Upper lobe of left lung (tissue), 6 donors: ENCODE results near the gene GRAMD1A. TPM values are rescaled to one million over a fixed set of nuclear protein-coding genes. Genes with fewer than 3 reads are reported as not detected.
A peak's percentile ranks its signal among the peaks of the same experiment; 100 is the strongest.

ENCODE experiments used
- ATAC-seq, 2 donors: fragments of 200-7000 bp; cut with Tn5 transposase; one replicate each; pipeline ENCODE4 v1.9.1; 2022; ENCODE audit warnings: mild to moderate bottlenecking in 2 of 2, moderate library complexity in 2 of 2; ENCODE audit not compliant: low FRiP score in 2 of 2
- DNase-seq, 2 donors: peaks; one replicate each; pipeline ENCODE4 v3.0.0-alpha.2; 2019 to 2020
- H3K27ac ChIP-seq, 4 donors: fragments of 200-600 bp; sonication (generic); one replicate each; pipeline ENCODE4 v1.5.1; 2016 to 2019
- H3K27me3 ChIP-seq, 4 donors: fragments of 200-600 bp; sonication (generic); one replicate each; pipeline ENCODE4 v1.5.1; 2017 to 2019
- H3K36me3 ChIP-seq, 4 donors: fragments of 200-600 bp; sonication (generic); one replicate each; pipeline ENCODE4 v1.5.1; 2016 to 2019
- H3K4me1 ChIP-seq, 4 donors: fragments of 200-600 bp; sonication (generic); one replicate each; pipeline ENCODE4 v1.5.1; 2018 to 2019
- H3K4me3 ChIP-seq, 4 donors: fragments of 200-600 bp; sonication (generic); one replicate each; pipeline ENCODE4 v1.5.1; 2017 to 2019; ENCODE audit warnings: mild to moderate bottlenecking in 2 of 4, moderate library complexity in 1 of 4
- H3K9me3 ChIP-seq, 4 donors: fragments of 200-600 bp; sonication (generic); one replicate each; pipeline ENCODE4 v1.5.1; 2018 to 2019
- EP300 ChIP-seq, 4 donors: sonication (generic); formaldehyde crosslinking; IDR thresholded peaks; one replicate each; pipeline ENCODE4 v1.5.1; 2017; ENCODE audit warnings: antibody characterized with exemption in 4 of 4, control low read depth in 2 of 4
- POLR2A ChIP-seq, 4 donors: fragments of 450-650 bp; IDR thresholded peaks; one replicate each; pipeline ENCODE4 v1.5.1; 2016 to 2017; ENCODE audit warnings: antibody characterized with exemption in 4 of 4, mild to moderate bottlenecking in 2 of 4
- POLR2AphosphoS5 ChIP-seq, 2 donors: sonication (generic); formaldehyde crosslinking; IDR thresholded peaks; one replicate each; pipeline ENCODE4 v1.5.1; 2017; ENCODE audit warnings: antibody characterized with exemption in 2 of 2
- WGBS, 2 donors: methylation state at CpG; one replicate each; pipeline ENCODE4 v1.1.5; 2017 to 2018; 5-methylcytosine and 5-hydroxymethylcytosine counted together
- total RNA-seq, 6 donors: library from RNA; depleted of rRNA in 4 of 6; stranded (reverse); fragments of >200 nt in 4 of 6; gene quantifications; one replicate each; pipeline versions ENCODE4 v1.1.0 to v1.2.1, GENCODE V29; 2016 to 2021
- TF ChIP-seq, protein P1 (sequence below), 6 experiments: fragments of 450-650 bp in 4 of 6; fragments of 200-600 bp in 2 of 6; sonication (generic) in 2 of 6; IDR thresholded peaks; one replicate each; pipeline ENCODE4 v1.5.1; 2016 to 2019; ENCODE audit warnings: antibody characterized with exemption in 6 of 6
- donor health status: DM: no; HTN: no; CAD: no; lungs with moderate emphysema.
- donor health status: DM: no; HTN: yes; CAD: no; lungs with severe emphysema.

GRAMD1A gene
- total RNA-seq, 6 donors from 2014 or later = 85.1 to 206 (median 119) TPM

DNA sequence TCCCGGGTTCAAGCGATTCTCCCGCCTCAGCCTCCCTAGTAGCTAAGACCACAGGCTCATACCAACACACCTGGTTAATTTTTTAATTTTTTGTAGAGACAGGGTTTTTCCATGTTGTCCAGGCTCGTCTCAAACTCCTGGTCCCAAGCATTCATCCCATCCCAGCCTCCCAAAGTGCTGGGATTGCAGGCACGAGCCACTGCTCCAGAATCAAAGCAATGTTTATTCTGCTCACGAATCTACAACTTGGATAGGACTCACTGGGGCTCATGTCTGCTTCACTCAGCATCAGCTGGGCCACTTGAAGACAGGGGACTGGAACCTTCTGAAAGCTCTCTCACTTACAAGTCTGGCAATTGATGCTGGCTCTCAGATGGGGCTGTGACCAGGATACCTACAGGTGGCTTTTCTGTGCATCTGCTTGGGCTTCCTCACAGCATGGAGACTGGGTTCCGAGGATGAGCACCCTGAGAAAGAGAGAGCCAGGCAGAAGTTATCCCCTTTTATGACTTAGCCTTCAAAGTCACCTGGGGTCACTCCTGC is 27.9 kb upstream of the GRAMD1A start:
- no peaks in the 10 kb centered on the region for H3K27me3 ChIP-seq
- TF ChIP-seq EP300 (IDR thresholded peaks at IDR 0.05) (no peak), POLR2AphosphoS5 (IDR thresholded peaks at IDR 0.05) (no peak), POLR2A (IDR thresholded peaks at IDR 0.05) (no peak)
- TF ChIP-seq, protein P1, sequence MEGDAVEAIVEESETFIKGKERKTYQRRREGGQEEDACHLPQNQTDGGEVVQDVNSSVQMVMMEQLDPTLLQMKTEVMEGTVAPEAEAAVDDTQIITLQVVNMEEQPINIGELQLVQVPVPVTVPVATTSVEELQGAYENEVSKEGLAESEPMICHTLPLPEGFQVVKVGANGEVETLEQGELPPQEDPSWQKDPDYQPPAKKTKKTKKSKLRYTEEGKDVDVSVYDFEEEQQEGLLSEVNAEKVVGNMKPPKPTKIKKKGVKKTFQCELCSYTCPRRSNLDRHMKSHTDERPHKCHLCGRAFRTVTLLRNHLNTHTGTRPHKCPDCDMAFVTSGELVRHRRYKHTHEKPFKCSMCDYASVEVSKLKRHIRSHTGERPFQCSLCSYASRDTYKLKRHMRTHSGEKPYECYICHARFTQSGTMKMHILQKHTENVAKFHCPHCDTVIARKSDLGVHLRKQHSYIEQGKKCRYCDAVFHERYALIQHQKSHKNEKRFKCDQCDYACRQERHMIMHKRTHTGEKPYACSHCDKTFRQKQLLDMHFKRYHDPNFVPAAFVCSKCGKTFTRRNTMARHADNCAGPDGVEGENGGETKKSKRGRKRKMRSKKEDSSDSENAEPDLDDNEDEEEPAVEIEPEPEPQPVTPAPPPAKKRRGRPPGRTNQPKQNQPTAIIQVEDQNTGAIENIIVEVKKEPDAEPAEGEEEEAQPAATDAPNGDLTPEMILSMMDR (IDR thresholded peaks at IDR 0.05) = no peak
- H3K27ac ChIP-seq = no peak overlapping the region
- no peak overlapping the region for H3K4me3 ChIP-seq
- peaks cover 13 to 25% (median 18%) of the 10 kb centered on the region in 4 donors for H3K4me1 ChIP-seq
- DNase-seq = no peak
- no peak for ATAC-seq
- peaks cover 0 to 12% (median 2%) of the 10 kb centered on the region in 4 donors for H3K9me3 ChIP-seq
- H3K36me3 ChIP-seq = no peaks in the 10 kb centered on the region
- WGBS, 2 donors = 91% methylated on average over 7 of the region's 7 CpGs

DNA sequence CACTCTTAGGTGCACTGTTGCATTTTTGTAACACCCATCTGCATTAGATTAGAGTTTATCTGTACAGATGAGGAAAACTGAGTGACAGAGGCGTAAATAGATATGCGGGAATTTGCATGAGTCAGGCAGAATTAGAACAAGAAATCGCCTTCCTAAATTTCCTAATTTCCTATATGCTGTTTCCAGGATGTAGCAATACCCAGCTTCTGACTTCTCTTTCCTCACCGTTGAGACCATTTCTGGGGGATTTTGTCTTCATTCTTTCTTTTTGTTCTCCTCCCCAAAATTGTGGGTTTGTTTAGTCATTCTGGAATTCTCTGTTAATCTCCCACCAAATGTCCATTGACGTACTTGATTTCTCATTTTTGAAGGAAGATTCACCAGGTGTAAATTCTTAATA is 25.5 kb upstream of the GRAMD1A start:
- Histone ChIP-seq H3K9me3 (peaks cover 0 to 8% (median 2%) of the 10 kb centered on the region in 4 donors), H3K27me3 (no peaks in the 10 kb centered on the region), H3K27ac (peak overlapping the region in 2 of 4 donors; percentile 18 to 42), H3K36me3 (no peaks in the 10 kb centered on the region), H3K4me3 (no peak overlapping the region), H3K4me1 (peaks cover 13 to 25% (median 18%) of the 10 kb centered on the region in 4 donors)
- ATAC-seq (no peak), DNase-seq (no peak)
- TF ChIP-seq POLR2A (IDR thresholded peaks at IDR 0.05) (no peak), EP300 (IDR thresholded peaks at IDR 0.05) (no peak), POLR2AphosphoS5 (IDR thresholded peaks at IDR 0.05) (no peak)
- TF ChIP-seq, protein P1 (IDR thresholded peaks at IDR 0.05) = no peak
- 41 to 58% methylated on average over 5 of the region's 5 CpGs for WGBS, 2 donors

DNA sequence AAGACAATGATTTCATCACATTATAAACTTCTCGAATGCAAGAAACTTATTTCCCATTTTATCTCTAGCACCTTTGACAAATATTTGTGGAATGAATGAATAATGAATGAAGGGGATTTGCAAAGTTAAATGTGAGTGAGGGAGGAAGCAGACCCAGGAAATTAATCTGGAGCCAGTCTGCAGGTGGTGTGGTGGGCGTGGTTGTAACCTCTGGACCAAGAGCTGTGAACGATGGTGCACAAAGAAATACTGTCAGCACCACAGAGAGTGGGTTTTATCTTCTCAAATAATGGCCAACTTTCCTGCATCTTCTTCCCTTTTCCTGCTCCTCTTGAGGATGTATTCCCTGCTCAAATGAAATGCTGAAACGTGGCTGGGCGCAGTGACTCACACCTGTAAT is 25.1 kb upstream of the GRAMD1A start:
- no peak for ATAC-seq
- TF ChIP-seq EP300 (IDR thresholded peaks at IDR 0.05) = no peak
- TF ChIP-seq, protein P1 (IDR thresholded peaks at IDR 0.05) = no peak
- no peak for TF ChIP-seq POLR2AphosphoS5 (IDR thresholded peaks at IDR 0.05)
- no peak for TF ChIP-seq POLR2A (IDR thresholded peaks at IDR 0.05)
- peaks cover 13 to 25% (median 18%) of the 10 kb centered on the region in 4 donors for H3K4me1 ChIP-seq
- peaks cover 0 to 8% (median 2%) of the 10 kb centered on the region in 4 donors for H3K9me3 ChIP-seq
- H3K27me3 ChIP-seq = no peaks in the 10 kb centered on the region
- 56 to 70% methylated on average over 5 of the region's 5 CpGs for WGBS, 2 donors
- peak overlapping the region in 1 of 4 donors; percentile 42 for H3K27ac ChIP-seq
- no peak for DNase-seq
- H3K36me3 ChIP-seq = no peaks in the 10 kb centered on the region
- H3K4me3 ChIP-seq = no peak overlapping the region

DNA sequence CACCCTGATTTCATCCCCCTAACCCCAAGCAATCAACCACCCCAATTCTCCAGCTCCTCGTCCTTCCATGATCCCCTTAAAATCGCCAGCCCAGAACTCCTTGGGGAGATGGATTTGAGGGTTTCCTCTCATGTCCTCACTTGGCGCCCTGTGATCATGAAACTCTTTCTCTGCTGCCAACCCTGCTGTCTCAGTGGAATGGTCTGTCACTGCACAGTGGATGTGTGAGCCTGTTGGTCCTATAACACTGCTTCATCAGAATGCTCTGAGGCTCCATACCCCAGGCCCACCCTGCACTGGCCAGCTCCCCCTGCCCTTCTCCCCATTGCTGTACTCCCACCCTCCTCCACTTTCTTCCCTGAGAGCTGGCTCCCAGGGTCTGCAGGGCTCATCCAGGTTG is 23.5 kb upstream of the GRAMD1A start:
- TF ChIP-seq EP300 (IDR thresholded peaks at IDR 0.05) (no peak), POLR2A (IDR thresholded peaks at IDR 0.05) (no peak), POLR2AphosphoS5 (IDR thresholded peaks at IDR 0.05) (no peak)
- Histone ChIP-seq H3K36me3 (no peaks in the 10 kb centered on the region), H3K9me3 (peaks cover 0 to 8% (median 2%) of the 10 kb centered on the region in 4 donors), H3K4me1 (peaks cover 13 to 25% (median 18%) of the 10 kb centered on the region in 4 donors), H3K27me3 (no peaks in the 10 kb centered on the region), H3K27ac (peak overlapping the region in 1 of 4 donors; percentile 42), H3K4me3 (no peak overlapping the region)
- DNase-seq (no peak), ATAC-seq (no peak)
- 87 to 94% methylated on average over 3 of the region's 3 CpGs for WGBS, 2 donors

DNA sequence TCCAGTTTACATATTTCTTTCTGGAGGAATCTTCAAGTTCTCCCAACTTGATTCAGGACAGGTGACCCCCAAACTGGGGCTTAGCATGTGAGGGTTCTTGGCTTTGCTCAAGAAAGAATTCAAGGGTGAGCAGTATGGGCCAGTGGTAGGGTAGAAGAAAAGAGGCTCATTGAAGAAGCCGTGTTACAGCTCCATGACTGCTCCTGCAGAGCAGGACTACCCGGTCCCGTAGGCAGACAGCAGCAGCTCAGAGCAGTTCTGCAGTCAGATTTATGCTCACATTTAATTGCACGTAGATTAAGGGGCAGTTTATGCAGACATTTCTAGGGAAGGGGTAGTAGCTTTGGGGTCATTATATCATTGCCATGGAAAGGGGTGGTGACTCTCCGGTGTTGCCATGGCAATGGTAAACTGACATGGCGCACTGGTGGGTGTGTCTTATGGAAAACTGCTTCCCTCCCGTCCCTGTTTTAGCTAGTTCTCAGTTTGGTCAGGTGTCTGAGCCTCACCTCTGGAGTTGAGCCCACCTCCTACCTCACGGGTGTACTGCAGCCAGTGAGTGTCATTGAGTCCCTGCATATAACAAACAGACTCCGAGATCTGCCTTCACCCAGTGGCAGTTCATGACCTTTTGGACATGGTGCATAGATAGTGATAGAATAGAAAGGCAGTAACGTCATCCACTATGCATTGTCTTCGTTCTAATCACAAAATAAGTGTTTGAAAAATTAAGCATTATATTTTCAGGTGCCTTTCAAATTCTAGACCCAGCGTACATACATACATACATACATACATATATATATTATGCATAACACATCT is 20.1 kb upstream of the GRAMD1A start:
- DNase-seq (no peak), ATAC-seq (no peak)
- no peaks in the 10 kb centered on the region for H3K27me3 ChIP-seq
- TF ChIP-seq, protein P1 (IDR thresholded peaks at IDR 0.05) = no peak
- TF ChIP-seq POLR2AphosphoS5 (IDR thresholded peaks at IDR 0.05) = no peak
- TF ChIP-seq POLR2A (IDR thresholded peaks at IDR 0.05) = no peak
- no peak for TF ChIP-seq EP300 (IDR thresholded peaks at IDR 0.05)
- 87 to 89% methylated on average over 9 to 12 of the region's 12 CpGs for WGBS, 2 donors
- peaks cover under 1 to 7% (median 5%) of the 10 kb centered on the region in 4 donors for H3K4me1 ChIP-seq
- H3K36me3 ChIP-seq = no peaks in the 10 kb centered on the region
- no peak overlapping the region for H3K4me3 ChIP-seq
- H3K9me3 ChIP-seq = peaks cover 0 to 8% (median 2%) of the 10 kb centered on the region in 4 donors
- no peak overlapping the region for H3K27ac ChIP-seq
